WI38 (cell line): ENCODE data around the gene ST6GALNAC5.

Experiments used
- H3K4me3 ChIP-seq: 2 replicates; pipeline ENCODE4 v1.5.1; 2011; ENCODE audit warnings: low read depth, mild to moderate bottlenecking, control low read depth, low read length
- TF ChIP-seq, protein P1 (sequence below): IDR thresholded peaks from 2 replicates; pipeline ENCODE4 v1.5.1; 2012; ENCODE audit warnings: low read depth, mild to moderate bottlenecking, control low read depth, low read length

The ST6GALNAC5 gene

DNA sequence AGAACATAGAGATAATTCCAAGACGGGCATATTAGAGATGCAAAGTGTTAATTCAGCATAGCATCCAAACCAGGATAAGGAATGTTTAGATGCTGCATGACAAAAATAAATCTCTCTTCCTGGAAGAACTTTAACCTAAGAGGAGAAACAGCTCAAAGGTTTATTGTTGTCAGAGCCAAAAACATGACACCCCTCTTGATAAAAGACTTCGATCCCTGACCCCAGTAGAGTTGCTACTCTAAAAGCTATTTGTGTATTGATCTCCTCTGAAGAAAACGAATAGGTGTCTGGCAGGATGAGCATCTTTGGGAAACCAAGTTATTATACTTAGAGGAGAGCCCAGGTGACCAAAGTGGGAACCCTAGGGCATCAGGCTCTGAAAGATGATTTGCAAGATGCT is 193.9 kb downstream of the ST6GALNAC5 start:
- TF ChIP-seq, protein P1, sequence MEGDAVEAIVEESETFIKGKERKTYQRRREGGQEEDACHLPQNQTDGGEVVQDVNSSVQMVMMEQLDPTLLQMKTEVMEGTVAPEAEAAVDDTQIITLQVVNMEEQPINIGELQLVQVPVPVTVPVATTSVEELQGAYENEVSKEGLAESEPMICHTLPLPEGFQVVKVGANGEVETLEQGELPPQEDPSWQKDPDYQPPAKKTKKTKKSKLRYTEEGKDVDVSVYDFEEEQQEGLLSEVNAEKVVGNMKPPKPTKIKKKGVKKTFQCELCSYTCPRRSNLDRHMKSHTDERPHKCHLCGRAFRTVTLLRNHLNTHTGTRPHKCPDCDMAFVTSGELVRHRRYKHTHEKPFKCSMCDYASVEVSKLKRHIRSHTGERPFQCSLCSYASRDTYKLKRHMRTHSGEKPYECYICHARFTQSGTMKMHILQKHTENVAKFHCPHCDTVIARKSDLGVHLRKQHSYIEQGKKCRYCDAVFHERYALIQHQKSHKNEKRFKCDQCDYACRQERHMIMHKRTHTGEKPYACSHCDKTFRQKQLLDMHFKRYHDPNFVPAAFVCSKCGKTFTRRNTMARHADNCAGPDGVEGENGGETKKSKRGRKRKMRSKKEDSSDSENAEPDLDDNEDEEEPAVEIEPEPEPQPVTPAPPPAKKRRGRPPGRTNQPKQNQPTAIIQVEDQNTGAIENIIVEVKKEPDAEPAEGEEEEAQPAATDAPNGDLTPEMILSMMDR = no peak
- H3K4me3 ChIP-seq = no peak overlapping the region

DNA sequence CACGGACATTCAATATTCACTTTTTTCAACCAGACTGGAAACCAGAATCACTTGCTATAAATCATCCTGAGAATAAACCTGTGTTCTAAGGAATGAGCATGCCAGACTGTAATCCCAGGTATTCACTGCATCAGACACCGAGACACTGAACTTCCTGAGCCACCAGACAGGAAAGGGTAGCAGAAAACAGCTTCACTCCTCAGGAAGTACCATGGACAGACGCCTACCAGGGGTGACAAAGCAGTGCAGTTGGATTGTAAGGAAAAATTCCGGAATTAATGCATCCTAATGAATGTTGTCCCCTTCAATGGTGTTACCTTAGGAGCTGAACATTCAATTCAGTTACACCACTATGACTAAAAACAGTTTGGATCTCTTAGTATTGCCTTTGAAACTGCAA is 195.8 kb downstream of the ST6GALNAC5 start:
- TF ChIP-seq, protein P1 = no peak
- H3K4me3 ChIP-seq = no peak overlapping the region

DNA sequence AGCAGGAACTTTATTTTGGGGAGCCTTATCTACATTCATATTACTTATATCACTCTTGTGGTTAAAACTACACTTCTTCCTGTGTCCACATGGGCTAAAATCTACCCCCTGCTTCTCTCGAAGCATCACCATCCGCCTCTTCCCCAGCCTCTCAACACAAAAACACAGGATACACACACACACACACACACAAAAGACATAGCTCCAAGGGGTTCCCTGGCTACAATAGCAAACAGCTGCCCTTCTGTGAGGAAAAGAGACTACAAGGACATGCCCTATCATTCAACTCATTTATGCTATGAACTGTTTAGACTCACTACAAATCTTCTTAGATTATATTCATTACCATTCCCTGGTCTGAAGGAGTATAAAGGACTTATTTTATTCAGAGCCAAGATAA is 197.0 kb downstream of the ST6GALNAC5 start:
- H3K4me3 ChIP-seq = no peak overlapping the region
- TF ChIP-seq, protein P1 = no peak

DNA sequence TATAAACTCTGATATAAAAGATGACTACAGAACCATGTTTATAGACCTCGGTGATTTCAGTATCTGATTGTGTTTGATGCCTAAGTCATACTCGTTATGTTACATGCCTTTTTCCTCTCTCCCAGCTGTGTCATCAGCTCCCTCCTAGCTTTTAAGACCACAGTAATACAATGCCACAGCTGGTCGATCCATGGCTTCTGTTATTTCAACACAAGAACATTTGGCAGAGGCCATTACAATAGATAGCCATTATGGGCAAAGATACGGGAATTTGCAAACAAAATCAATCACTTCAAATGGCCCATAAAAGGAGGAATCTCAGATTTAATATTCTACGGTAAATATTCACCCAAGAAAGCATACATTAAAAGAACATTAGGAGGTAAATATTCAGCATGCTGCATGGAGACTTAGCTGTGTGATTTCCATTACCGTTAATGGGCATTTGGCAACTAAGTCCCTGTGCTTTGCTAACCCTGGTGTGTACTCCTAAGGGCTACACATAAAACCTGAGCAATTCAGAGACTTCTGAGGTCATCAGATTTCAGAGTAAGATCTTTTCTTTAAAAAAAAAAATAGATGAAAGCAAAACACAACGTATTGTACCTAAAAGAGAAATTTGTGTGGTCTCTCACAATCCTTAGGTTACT is 198.5 kb downstream of the ST6GALNAC5 start:
- no peak overlapping the region for H3K4me3 ChIP-seq
- TF ChIP-seq, protein P1 = no peak

DNA sequence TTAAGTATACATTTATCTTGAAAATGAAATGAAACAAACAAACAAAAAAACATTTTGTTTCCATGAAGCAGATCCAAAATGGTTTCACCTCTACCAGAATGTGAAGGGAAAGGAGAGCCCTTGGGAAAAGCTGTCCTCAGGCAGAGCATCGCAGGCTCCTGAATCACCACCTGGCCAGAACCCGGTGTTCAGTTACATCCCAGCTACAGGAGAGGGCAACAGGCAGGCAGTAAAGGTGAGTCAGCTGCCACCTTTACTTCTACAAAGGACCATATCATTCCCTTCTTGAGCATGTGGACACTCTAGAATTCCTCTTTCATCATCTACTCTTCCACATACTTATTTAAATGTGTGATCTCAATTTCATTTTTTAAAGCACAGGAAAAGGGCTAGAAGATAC is 200.7 kb downstream of the ST6GALNAC5 start:
- TF ChIP-seq, protein P1 = no peak
- no peak overlapping the region for H3K4me3 ChIP-seq

DNA sequence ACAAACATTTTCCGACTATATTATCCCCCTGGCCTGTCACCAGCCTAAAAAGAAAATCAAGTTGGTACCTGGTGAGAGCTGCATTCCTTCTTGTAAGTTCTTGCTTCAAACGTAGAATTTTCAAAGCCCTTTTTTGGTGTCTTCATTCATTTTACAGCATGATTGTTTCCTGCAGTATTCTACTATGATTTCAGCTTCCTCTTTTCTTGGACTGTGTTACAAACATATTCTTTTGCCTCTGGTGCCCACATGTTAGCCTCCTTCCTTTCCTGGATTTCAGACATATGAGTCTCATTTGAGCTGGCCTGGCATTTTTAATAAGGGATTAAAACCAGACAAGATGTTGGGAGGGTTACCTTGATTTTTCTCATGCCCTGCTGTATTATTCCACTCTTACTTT is 209.5 kb downstream of the ST6GALNAC5 start:
- TF ChIP-seq, protein P1 = no peak
- no peak overlapping the region for H3K4me3 ChIP-seq

DNA sequence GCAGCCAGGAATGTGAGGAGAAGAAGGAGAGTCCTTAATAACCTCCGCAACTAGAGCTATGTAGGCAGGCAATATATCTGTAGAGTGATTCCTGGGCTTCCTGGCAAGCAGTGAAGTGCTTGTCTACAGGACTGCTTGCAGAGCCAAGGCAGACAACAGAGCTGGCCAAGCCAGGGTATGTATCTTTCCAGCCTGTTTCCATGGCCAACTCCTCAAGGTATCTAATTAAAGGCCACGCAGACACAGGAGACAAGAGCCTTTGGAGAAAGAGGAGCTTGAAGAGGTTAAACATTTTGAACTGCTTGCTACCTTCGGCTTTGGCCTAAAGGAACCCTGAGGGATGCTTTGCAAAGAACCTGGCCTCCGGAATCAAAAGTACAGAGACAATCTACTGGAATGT is 214.6 kb downstream of the ST6GALNAC5 start:
- TF ChIP-seq, protein P1 = no peak
- no peak overlapping the region for H3K4me3 ChIP-seq
